Natural killer cell (primary cell): Measurements from ENCODE around the gene AQP6. TPM values are rescaled to one million over a fixed set of nuclear protein-coding genes. Genes with fewer than 3 reads are reported as not detected.
A peak's percentile ranks its signal among the peaks of the same experiment; 100 is the strongest.

Experiments used
- ATAC-seq, 3 donors: fragments of 150-1000 bp in 2 of 3; fragments of 200-7000 bp in 1 of 3; cut with Tn5 transposase; 1 replicate in 1 of 3; 2 replicates in 2 of 3; pipeline ENCODE4 v1.10.0; 2021; ENCODE audit warnings: mild to moderate bottlenecking in 2 of 3, moderate library complexity in 2 of 3
- DNase-seq, 2 donors: peaks; one replicate each; pipeline versions ENCODE4 v3.0.0 to v3.0.0-alpha.2; 2013 to 2021; ENCODE audit warnings: mixed read lengths in 1 of 2
- H3K27ac ChIP-seq: one replicate; pipeline ENCODE4 v1.5.1; 2013; ENCODE audit warnings: mild to moderate bottlenecking, low read length
- H3K27me3 ChIP-seq: one replicate; pipeline ENCODE4 v1.6.1; 2013; ENCODE audit warnings: low read length; ENCODE audit not compliant: control insufficient read depth, insufficient read depth
- H3K36me3 ChIP-seq: one replicate; pipeline ENCODE4 v1.6.1; 2013; ENCODE audit warnings: low read length; ENCODE audit not compliant: control insufficient read depth, insufficient read depth
- H3K4me1 ChIP-seq: one replicate; pipeline ENCODE4 v1.6.1; 2013; ENCODE audit warnings: low read length; ENCODE audit not compliant: control insufficient read depth, insufficient read depth
- H3K4me3 ChIP-seq: one replicate; pipeline ENCODE4 v1.5.1; 2013; ENCODE audit warnings: low read length
- H3K9me3 ChIP-seq: one replicate; pipeline ENCODE4 v1.6.1; 2013; ENCODE audit warnings: low read length; ENCODE audit not compliant: control insufficient read depth, insufficient read depth
- H3K27ac Mint-ChIP-seq, 2 donors: one replicate each; pipeline ENCODE4 v1.8.0; 2022; ENCODE audit warnings: mild to moderate bottlenecking in 2 of 2, mixed read lengths in 2 of 2, moderate library complexity in 1 of 2
- H3K27me3 Mint-ChIP-seq, 2 donors: one replicate each; pipeline ENCODE4 v1.8.0; 2022; ENCODE audit warnings: low read depth in 2 of 2, mixed read lengths in 2 of 2
- H3K36me3 Mint-ChIP-seq: one replicate; pipeline ENCODE4 v1.8.0; 2022; ENCODE audit warnings: mixed read lengths
- H3K4me1 Mint-ChIP-seq, 2 donors: one replicate each; pipeline ENCODE4 v1.8.0; 2022; ENCODE audit warnings: mixed read lengths in 2 of 2
- H3K4me3 Mint-ChIP-seq: one replicate; pipeline ENCODE4 v1.8.0; 2022; ENCODE audit warnings: mild to moderate bottlenecking, moderate library complexity, mixed read lengths
- H3K9me3 Mint-ChIP-seq, 2 donors: one replicate each; pipeline ENCODE4 v1.8.0; 2022; ENCODE audit warnings: mixed read lengths in 2 of 2
- CTCF ChIP-seq: fragments of 200-600 bp; IDR thresholded peaks from one replicate; pipeline ENCODE4 v1.8.0; 2022; ENCODE audit warnings: antibody characterized with exemption
- WGBS: methylation state at CpG from one replicate; pipeline ENCODE4 v1.1.7; 2013; ENCODE audit warnings: missing lambda C conversion rate; ENCODE audit not compliant: insufficient coverage; 5-methylcytosine and 5-hydroxymethylcytosine counted together
- intact Hi-C: fragments of 100-400 bp; cut with micrococcal nuclease; formaldehyde crosslinking; loops from one replicate; pipeline ENCODE4 v1.14.2; 2022
- total RNA-seq, 4 donors: library from RNA; stranded (reverse); fragments of 120-200 nt in 1 of 4; gene quantifications; one replicate each; pipeline versions ENCODE4 v1.2.3 to v1.2.4, GENCODE V29; 2013 to 2022

The AQP6 gene
- total RNA-seq, 3 donors from 2014 or later (not counting 1 experiment from before 2014, with no cell fraction given) = not detected

GRCh38 chr12:50006754-50007442, 34.2 kb downstream of the AQP6 start:
- peaks cover 6% of the 10 kb centered on the region for H3K36me3 Mint-ChIP-seq
- H3K4me1 Mint-ChIP-seq = peaks cover 0 to 5% of the 10 kb centered on the region in 2 donors
- H3K27ac Mint-ChIP-seq = no peak overlapping the region
- ATAC-seq (no peak), DNase-seq (no peak)
- Histone ChIP-seq H3K9me3 (no peaks in the 10 kb centered on the region), H3K27me3 (no peaks in the 10 kb centered on the region), H3K4me1 (no peaks in the 10 kb centered on the region), H3K36me3 (peaks cover 12% of the 10 kb centered on the region), H3K27ac (no peak overlapping the region), H3K4me3 (no peak overlapping the region)
- WGBS = no CpG with 5 or more reads among the region's 1 CpG
- intact Hi-C loops = no loop called here
- no peak for TF ChIP-seq CTCF
- H3K9me3 Mint-ChIP-seq = no peaks in the 10 kb centered on the region
- no peak overlapping the region for H3K4me3 Mint-ChIP-seq
- no peaks in the 10 kb centered on the region for H3K27me3 Mint-ChIP-seq

GRCh38 chr12:50013361-50014147, 40.8 kb downstream of the AQP6 start:
- Mint-ChIP-seq H3K4me1 (peaks cover 4 to 11% of the 10 kb centered on the region in 2 donors), H3K27ac (peak overlapping the region; percentile 3 to 41), H3K27me3 (no peaks in the 10 kb centered on the region), H3K4me3 (no peak overlapping the region), H3K9me3 (no peaks in the 10 kb centered on the region), H3K36me3 (no peaks in the 10 kb centered on the region)
- no peak for DNase-seq
- H3K4me1 ChIP-seq = no peaks in the 10 kb centered on the region
- H3K27me3 ChIP-seq = no peaks in the 10 kb centered on the region
- H3K27ac ChIP-seq = no peak overlapping the region
- H3K4me3 ChIP-seq = no peak overlapping the region
- H3K36me3 ChIP-seq = no peaks in the 10 kb centered on the region
- 87% methylated on average over 2 of the region's 2 CpGs for WGBS
- ATAC-seq = no peak
- intact Hi-C loops = no loop called here
- H3K9me3 ChIP-seq = no peaks in the 10 kb centered on the region
- TF ChIP-seq CTCF = no peak

DNA sequence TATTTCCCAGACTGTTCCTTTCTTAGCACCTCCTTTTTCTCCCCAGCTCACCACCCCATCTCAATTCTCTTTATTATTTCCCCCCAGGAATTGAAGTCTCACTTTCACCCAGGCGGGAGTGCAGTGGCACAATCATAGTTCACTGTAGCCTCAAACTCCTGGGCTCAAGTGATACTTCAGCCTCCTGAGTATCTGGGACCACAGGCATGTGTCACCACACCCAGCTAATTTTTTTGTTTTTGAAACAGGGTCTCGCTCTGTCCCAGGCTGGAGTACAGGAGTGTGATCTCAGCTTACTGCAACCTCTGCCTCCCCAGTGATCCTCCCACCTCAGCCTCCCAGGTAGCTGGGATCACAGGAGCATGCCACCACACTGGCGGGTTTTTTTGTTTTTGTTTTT, 41.6 kb downstream of the AQP6 start:
- no peaks in the 10 kb centered on the region for H3K27me3 ChIP-seq
- DNase-seq = no peak
- 90% methylated on average over 2 of the region's 3 CpGs for WGBS
- no peak for TF ChIP-seq CTCF
- H3K36me3 ChIP-seq = no peaks in the 10 kb centered on the region
- intact Hi-C loops = no loop called here
- no peaks in the 10 kb centered on the region for H3K27me3 Mint-ChIP-seq
- ATAC-seq = no peak
- no peak overlapping the region for H3K27ac ChIP-seq
- H3K4me1 Mint-ChIP-seq = peaks cover 4 to 16% of the 10 kb centered on the region in 2 donors
- H3K9me3 Mint-ChIP-seq = no peaks in the 10 kb centered on the region
- H3K9me3 ChIP-seq = no peaks in the 10 kb centered on the region
- H3K4me1 ChIP-seq = no peaks in the 10 kb centered on the region
- H3K27ac Mint-ChIP-seq = no peak overlapping the region
- H3K36me3 Mint-ChIP-seq = no peaks in the 10 kb centered on the region
- H3K4me3 Mint-ChIP-seq = no peak overlapping the region
- H3K4me3 ChIP-seq = no peak overlapping the region
